HG02763 (cell line): ENCODE measurements around the gene MYO1H.

Source experiments
- ATAC-seq: cut with Tn5 transposase; IDR thresholded peaks from one replicate; pipeline ENCODE4 v1.9.1; 2021; ENCODE audit warnings: mild to moderate bottlenecking, moderate library complexity; ENCODE audit not compliant: unreplicated experiment

Gene MYO1H

DNA sequence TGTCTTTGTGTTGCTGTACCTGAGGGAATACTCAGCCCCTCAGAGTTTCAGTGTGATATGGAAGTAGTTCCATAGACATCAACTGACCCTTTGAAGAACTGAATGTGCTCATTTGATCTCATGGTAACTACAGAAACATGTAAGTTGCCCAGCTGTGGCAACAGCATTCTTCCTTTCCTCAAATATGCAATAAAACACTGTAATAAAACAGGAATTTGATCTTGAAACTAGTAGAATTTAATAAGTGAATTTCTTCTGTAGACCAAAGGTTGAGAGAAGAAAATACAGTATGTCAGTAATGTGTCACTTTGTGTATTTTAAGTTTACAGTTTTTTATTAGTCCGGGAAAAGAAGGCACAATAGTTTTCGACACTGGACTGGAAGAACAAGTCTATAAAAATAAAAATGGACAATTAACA lies 97.5 kb downstream of the MYO1H start:
- ATAC-seq: no peak

DNA sequence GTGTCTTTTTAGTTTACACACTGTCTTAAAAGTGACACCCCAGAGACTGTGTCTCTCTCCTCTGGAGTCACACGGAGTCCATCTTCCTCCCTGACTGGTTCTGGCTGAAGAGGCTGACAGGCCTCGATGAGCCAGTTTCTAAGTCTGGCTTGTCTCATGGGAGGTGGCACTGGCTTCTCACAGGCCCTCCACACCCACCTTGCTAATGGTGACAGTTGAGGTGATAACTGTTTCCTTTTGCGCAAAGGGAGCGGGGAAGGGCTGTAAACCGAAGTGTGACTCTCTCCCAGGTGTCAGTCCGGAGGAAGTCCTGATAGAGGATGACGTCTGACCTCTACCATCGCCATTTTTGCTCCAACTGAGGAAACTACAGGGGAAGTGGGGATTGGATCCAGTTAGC lies 99.2 kb downstream of the MYO1H start:
- no peak for ATAC-seq

DNA sequence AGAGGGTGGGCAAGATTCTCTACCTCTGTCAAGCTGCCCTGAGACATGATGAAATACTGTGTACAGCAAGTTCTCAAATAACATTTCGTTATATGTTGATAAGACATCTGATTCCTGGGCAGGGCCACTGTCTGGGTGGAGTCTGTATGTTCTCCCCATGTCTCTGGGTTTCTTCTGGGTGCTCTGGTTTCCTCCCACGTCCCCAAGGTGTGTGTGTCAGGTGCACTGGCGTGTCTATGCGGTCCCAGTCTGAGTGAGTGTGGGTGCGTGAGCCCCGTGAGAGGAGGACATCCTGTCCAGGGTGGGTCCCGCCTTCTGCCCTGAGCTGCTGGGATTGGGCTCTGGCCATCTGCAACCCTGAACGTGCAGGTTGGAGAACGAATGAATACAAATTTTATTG lies 99.8 kb downstream of the MYO1H start:
- ATAC-seq: no peak

DNA sequence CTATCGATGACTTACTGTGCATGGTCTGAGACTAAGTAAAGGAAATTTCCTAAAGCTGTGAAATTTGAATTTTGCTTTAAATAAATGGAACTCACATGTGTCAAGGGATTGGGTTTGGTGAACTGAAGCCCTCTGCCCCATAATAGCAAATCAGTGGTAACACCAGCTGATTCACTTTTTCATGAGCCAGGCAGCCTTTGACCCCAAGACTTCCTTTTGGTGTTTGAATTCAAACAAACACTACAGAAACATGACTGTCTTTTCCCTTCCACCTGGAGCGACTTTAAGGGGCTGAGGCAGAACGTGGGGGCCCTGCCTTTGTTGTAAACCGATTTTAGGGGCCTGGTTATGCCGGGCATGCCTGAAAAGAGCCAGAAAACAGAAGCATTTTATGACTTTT lies 100.6 kb downstream of the MYO1H start:
- ATAC-seq: no peak

DNA sequence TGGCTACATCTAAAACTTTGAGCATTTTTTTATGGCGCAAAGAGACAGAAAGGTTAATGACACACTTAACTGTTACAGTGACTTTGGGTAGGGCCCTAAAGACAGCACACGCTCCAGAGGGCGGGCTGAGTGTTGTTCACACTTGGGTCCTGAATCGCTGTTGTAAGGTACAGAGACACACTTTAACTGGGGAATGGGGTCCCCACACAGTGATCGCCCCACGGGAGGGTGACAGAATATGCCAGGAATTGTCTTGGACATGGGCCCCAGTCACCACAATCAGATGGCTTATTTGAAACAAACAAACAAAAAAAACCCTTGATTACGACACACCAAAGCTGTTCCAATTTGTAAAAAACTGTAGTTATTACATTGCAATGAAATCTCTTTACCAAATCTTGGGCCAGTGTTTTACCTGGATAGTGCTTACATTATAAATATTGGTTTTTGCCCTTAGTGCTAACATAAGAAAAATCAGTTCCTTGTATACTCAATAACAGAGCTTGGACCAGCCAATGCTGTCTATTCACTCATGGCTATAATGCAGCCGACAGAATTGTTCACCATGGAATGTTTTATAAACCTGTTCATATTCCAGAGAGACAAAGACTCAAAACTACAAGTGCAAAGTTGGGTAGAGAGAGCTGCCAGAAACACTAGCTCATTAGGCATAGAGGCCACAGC lies 101.1 kb downstream of the MYO1H start:
- no peak for ATAC-seq

DNA sequence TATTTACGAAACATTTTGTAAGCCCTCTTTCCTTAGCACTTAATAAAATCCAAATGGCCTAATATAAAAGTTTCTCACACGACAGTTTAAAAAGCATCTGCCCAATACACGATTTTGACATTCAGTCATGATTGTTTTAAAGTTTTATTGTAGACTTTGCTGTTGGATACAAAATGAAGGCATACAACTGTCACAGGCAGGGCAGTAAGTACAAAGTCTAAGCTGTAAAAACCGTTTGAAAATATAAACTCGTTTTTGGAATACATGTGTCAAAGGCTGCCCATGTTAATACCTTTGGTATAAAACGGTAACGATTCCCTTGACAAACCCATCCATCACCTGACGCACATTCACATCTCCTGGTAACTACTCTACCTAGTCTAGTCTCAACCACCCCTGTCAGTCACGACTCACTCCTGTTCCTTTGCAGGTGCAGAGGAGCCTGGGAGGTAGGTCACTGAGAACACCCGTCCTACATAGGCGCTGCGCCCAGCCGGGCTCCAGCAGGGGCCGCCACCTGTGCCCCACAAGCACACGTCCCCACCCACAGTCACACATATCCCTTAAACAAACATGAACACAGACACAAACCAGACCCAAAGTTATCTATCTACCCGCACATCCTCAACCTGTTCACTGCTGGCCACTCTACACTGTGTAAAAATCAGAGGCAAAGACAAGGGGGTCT lies 102.3 kb downstream of the MYO1H start:
- ATAC-seq: no peak

DNA sequence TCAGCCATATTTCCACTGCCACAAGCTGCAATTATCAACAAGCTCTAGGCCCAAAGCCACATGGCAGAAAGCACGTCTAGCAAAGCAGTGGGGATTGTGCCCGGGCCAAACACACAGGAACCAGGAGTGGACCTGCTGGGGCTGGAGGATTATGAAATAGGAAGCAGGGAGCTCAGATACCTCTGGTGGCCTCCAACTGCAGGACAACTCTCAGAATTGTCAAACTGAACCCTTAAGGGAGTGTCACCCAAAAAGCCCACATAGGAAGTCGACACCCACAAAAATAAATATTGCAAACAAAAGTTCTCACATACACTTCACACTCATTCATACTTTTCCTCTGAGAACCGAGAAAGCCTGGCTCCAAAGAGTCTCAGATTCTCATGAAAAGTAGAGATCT lies 103.3 kb downstream of the MYO1H start:
- no peak for ATAC-seq

DNA sequence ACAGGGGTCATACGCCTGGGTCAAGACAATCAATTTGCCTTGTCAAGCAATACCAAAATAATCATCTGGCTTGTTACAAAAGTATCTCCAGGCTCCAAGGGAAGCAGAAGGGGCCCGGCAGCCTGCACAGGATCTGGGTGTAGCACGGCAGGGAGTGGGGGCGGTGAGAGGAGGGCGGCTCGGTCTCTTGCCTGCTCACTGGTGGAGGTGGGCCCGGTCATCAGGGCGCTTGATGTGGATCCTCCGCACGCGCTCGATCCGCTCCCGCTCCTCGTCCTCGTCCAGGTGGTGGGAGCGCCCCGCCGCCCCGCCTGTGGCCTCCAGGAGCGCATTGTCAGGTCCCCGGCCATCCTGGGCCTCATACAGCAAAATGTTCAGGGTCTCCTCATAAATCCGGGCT lies 103.7 kb downstream of the MYO1H start:
- no peak for ATAC-seq

DNA sequence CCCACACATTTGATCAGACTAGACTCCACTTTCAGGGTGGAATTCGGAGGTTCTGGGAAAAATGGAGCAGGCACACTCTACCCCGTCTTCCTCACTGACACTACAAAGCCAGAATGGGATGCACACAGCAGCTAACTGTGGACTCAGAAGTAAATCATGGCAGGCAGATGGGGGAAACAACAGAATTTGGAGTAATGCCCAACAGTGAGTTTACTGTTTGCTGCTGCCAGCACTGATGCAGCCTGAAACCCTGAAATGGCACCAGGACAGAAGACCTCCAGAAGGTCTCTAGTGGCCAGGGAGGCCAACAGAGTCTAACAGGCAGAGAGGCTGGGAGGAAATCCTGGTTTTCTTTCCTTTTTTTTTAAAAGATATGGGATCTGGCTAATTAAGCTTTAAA lies 104.8 kb downstream of the MYO1H start:
- ATAC-seq: no peak

DNA sequence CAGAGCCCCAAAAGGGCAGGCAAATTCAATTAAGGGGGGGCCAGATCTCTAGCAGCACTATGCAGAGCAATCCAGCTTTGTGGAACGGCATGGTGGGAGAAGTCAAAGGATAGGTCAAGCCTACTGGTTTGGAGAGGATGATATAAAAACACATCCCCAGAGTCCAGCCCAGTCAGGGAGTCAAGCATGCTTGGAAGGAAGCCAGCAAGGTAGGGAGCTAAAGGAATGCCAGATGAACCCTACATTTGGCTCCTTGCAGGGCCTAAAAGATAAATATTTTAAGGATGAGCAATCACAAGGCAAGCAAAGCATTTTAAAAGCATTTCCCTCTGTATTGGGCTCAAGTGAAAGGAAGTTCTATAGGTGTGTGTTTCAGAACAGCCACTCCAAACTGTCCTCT lies 108.0 kb downstream of the MYO1H start:
- no peak for ATAC-seq

DNA sequence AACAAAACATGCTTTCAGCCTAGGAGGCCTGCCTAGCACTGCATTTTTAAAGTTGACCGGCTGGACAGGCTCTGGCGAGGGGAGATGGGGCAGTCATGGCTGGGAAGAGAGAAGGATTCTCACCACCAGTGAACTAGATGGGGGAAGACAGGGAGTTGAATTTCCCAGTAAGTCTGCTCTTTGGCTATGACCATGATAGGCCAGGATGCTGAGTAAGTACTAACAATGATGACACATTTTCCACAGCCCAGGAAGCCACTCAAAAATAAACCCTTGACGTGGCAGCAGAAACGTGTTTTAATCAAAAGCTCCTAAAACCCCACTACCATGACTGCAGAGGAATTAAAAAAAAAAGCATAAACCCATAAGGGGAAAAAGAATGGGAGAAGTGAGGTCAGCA lies 110.4 kb downstream of the MYO1H start:
- ATAC-seq: no peak

DNA sequence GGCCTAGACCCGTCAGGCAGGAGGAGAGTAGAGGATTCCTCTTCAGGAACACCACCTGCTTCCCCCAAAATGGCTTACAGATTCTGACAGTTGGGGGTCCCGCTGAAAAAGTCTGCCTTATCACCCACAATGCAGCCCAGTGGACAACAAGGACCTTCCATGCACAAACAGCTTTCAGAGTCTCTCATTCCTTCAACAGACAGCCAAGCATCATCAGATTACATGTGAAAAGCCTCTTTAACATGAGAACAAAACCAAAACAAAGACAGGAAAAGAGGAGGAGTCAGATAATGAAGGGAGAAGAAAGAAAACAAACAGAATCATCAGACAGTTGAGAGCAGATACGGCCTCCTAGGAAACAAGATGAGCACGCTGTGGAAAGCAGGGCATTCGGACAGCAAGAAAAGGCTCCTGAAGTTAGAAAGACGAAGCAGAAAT lies 111.1 kb downstream of the MYO1H start:
- ATAC-seq: no peak

DNA sequence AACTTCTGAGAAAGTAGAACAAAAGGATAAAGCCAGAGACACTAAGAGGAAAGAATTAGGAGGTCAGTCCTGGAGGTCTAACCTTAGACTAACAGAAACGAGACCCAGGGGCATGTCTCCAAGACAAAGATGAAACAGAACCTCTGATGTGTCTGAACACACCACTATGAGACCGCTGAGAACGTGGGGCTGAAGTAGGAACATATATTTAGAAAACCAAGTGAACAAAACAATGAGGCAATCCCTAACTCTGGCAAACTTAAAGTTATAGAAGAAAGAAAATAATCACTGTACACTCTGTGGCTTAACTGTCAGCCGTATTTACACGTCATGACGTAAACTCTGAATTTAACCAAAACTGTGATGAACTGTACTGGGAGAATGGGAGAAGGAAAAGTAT lies 111.5 kb downstream of the MYO1H start:
- ATAC-seq: no peak

DNA sequence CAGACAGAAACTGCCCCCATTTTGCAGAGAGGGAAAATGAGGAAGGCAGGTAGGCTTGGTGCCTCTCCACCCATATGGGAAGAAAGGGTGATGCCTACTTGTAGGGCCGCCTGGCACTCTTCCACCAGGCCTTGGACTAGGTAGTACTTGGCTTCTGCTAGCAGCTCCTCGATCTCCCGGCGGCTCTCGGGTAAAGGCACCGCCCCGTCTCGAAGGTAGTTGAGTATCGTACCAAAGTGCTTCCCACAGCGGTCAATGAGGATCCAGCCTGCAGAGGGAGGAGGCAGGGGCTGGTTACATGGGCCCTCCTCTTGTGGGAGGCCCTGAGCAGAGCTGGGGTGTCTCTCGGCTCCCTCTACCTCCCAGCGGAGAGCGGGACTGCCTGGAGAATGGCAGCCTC lies 112.8 kb downstream of the MYO1H start:
- no peak for ATAC-seq

DNA sequence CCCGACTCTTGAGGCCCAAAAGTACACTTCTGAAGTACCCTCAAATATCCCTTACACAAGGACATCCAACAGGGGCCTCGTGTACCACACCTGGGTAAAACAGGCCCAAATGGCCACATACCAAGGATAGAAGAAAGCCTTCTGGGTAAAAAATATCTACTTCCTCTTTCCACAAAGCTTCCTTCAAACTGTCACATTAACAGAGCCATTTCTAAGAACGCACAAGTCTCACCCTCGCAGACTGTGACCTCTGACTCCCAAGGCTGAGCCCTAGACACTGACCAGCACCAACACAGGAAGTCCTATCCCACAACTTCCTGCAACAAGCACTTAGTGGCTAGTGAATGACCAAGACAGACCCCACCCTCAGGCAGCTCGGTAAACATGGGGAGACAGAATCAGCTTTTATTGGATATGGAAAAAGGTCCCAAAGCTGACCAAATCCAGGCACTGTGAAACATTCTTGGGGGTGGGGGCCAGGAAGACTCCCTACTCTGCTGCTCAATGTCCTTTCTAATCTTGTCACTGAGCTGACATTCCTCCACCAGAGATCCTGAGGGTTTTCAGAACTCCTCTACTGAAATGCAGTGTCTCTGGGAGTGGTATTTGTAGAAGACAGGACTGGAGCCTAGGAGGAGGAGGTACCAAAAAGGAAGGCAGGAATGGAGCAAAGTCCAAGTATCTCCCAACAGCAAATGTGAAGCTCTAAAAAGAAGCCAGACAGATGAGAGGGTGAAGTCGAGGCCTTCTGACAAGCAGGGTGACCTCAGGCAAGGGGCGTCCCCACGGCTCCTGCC lies 113.5 kb downstream of the MYO1H start:
- no peak for ATAC-seq

DNA sequence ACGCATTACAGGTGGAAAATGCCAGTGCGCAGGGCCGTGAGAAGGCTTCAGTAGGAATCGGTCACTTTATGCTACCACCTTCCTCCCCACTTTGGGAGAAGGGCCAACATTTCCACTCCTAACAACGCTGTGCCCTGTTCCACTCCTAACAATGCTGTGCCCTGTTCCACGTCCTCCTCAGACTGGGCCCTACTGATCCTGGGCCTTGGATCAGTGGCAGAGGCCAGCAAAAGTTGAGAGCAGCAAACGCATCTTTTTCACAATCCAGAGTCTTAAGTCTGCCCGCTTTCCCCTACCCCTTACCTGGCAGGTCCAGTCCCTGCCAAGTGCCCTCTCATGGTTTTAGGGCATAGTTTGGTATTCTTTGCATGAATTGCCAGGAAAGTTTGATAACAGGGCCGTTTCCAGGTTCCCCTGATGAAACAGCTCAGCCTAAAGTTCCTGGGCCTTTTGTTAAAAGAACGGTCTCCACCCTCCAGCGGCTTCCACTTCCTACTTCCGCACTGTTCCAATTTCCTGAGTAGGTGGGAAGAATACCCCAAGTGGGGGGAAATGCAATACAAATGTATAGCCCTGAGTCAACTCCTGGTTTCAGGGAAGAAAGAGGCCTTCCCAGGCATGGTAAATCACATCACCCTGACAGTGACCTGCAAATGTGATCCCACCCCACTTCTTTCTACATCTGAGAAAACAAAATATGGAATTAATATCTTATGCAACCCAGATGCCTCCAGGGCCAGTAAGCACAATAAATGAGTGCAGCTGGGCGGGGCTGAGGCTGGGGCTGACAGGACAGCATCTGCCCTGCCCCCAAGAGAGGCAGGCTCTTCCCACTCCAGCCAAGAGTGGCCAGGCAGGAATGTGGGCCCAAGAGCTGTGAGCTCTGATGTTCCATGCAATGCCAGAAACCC lies 114.4 kb downstream of the MYO1H start:
- ATAC-seq: no peak

DNA sequence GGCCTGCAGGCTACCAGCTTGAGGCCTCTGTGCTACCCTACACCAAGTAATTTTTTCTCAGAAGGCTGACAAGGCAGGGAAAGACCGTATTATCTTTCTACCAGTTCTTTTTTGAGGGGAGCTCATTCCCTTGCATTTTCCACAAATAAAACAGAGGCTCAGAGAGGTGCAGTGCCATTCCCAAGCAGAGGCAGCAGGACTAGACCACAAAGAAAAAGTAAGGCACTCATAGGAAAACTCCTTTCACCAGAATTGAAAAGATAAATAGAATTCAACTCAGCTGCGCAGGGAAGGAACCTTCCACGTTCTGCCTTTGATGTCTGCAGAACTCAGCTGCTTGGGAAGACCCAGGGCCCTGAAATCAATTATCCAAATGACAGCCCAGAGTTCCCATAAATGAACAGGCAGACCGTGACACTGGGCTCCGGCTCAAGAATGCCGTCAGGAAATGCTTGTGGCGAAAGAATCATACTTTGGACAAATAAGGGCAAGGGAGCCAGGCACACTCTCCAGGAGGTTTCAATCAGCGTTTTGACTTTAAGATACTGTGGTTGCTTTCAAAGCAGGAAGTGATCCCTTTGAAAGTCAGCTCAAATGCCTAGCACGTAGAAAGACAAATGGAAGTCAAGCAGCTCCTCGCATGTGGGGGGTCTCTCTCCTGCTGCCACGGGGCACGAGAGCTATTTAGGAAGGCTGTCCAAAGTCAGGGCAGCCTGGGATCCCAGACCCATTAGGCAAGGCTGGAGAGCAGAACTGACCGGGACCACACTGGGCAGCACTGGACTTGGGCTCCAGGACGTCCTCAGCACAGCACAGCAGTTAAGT lies 115.4 kb downstream of the MYO1H start:
- ATAC-seq: no peak

DNA sequence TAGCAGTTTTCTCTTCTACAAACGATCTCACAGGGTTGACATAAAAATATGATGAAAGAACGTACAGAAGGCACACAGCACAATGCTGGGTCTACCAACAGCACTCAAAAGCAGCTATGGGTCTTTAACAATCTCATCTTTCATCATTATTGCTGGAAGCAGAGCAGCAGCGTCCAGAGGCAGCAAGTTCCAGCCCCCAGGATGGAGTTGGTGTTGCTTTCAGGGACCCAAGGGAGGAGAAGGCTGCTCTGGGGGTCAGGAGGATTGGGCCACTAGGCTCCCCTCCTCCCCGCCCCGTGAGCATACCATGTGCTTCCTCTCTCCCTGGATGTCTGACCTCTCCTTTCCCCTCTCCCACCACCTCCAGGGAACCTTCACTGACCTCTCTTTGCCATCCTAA lies 116.1 kb downstream of the MYO1H start:
- ATAC-seq: no peak

DNA sequence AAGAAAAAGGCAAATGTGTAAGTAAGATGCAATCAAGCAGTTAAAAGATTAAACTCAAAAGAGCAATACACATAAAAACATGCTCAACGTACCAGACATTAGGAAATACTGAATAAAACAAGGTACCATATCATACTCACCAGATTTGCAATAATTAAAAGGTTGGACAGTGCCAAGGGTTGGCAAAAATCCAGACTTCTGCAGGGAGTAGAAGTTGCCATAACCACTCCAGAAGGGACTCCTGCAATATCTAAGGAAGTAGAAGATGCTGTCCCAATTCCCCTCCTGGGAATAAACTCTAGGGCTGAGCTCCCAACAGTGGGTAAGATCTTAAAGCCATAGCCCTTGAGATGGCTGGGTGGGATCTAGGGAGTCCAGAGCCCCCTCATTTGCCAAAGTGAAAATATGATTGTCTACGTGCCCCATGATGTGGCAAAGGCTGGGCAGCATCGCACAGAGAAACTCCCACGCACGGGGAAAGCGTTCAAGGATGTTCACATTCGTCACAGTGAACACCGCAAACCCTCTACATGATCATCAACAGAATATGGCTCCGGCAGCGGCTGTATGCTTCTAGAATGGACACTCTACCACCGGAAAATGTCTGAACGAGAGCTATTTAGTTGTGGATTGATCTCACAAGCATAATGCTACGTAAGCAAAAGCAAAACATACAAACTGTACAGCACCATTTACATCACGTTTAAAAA lies 117.1 kb downstream of the MYO1H start:
- no peak for ATAC-seq
